ENCODE results near the gene LDLRAD4.

LDLRAD4 gene

GRCh38 chr18:13500869-13501542, 282.4 kb downstream of the LDLRAD4 start:
- DNase-seq = no peak

- DNase-seq = no peak
Measured at GRCh38 chr18:13501543-13501887, 283.0 kb downstream of the LDLRAD4 start.

GRCh38 chr18:13501891-13502290, 283.3 kb downstream of the LDLRAD4 start:
- DNase-seq = peak; percentile 29

GRCh38 chr18:13502585-13502984, 284.0 kb downstream of the LDLRAD4 start:
- DNase-seq = no peak

GRCh38 chr18:13503836-13504235, 285.3 kb downstream of the LDLRAD4 start:
- no peak for DNase-seq

GRCh38 chr18:13505780-13506345, 287.3 kb downstream of the LDLRAD4 start:
- DNase-seq = no peak

- DNase-seq = no peak
Measured at GRCh38 chr18:13510594-13510993, 292.0 kb downstream of the LDLRAD4 start.

- no peak for DNase-seq
Measured at GRCh38 chr18:13511961-13512577, 293.5 kb downstream of the LDLRAD4 start.

GRCh38 chr18:13513021-13513420, 294.5 kb downstream of the LDLRAD4 start:
- DNase-seq = no peak

- no peak for DNase-seq
Measured at GRCh38 chr18:13513481-13513880, 294.9 kb downstream of the LDLRAD4 start.

GRCh38 chr18:13514558-13514957, 296.0 kb downstream of the LDLRAD4 start:
- DNase-seq = no peak

GRCh38 chr18:13516855-13517254, 298.3 kb downstream of the LDLRAD4 start:
- DNase-seq = no peak

- DNase-seq = no peak
Measured at GRCh38 chr18:13517369-13517768, 298.8 kb downstream of the LDLRAD4 start.

- no peak for DNase-seq
Measured at GRCh38 chr18:13518382-13518781, 299.8 kb downstream of the LDLRAD4 start.

GRCh38 chr18:13520306-13520705, 301.7 kb downstream of the LDLRAD4 start:
- DNase-seq = no peak

- DNase-seq = no peak
Measured at GRCh38 chr18:13520741-13521140, 302.2 kb downstream of the LDLRAD4 start.

GRCh38 chr18:13521418-13521817, 302.9 kb downstream of the LDLRAD4 start:
- DNase-seq = no peak

- no peak for DNase-seq
Measured at GRCh38 chr18:13522256-13522655, 303.7 kb downstream of the LDLRAD4 start.

- no peak for DNase-seq
Measured at GRCh38 chr18:13522861-13523660, 304.5 kb downstream of the LDLRAD4 start.

- DNase-seq = no peak
Measured at GRCh38 chr18:13524054-13524453, 305.5 kb downstream of the LDLRAD4 start.

- no peak for DNase-seq
Measured at GRCh38 chr18:13524811-13525210, 306.3 kb downstream of the LDLRAD4 start.

- no peak for DNase-seq
Measured at GRCh38 chr18:13525381-13526029, 306.9 kb downstream of the LDLRAD4 start.

GRCh38 chr18:13526519-13526918, 308.0 kb downstream of the LDLRAD4 start:
- no peak for DNase-seq

All from stimulated activated CD4-positive, alpha-beta T cell treated with anti-CD3 and anti-CD28 coated beads, Interleukin-4, amount 100 ng/mL, for 1 hour (primary cell).